Urothelium cell line (cell line): Measurements from ENCODE around the gene SLC35A3.
A peak's percentile ranks its signal among the peaks of the same experiment; 100 is the strongest.
"Not testable (repeated sequence)": the region's sequence is repeated elsewhere in the genome, so short reads cannot be mapped to it uniquely, and the experiment has no call there.

Experiments used
- DNase-seq: peaks from one replicate; pipeline ENCODE4 v3.0.0; 2011; ENCODE audit warnings: low spot score, mixed read lengths
- FAIRE-seq: peaks from 2 replicates; lab custom pipeline; 2011; peaks lifted over from hg19 to GRCh38; lab: Jason Lieb, UNC

The SLC35A3 gene

DNA sequence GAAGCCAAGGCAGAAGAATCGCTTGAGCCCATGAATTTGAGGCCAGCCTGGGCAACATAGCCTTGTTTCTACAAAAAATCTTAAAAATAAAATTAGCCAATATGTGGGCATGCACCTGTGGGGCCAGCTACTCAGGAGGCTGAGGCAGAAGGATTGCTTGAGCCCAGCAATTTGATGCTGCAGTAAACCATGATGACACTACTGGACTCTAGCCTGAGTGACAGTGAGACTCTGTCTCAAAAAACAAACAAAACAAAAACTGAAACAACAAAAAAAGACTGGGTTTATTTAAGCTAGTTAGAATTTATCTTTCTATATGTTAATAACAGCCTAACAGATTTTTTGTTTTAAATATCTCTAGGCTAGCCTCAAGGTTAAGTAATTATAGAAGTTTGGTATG, 57.4 kb downstream of the SLC35A3 start:
- DNase-seq (no peak), FAIRE-seq (no peak)

DNA sequence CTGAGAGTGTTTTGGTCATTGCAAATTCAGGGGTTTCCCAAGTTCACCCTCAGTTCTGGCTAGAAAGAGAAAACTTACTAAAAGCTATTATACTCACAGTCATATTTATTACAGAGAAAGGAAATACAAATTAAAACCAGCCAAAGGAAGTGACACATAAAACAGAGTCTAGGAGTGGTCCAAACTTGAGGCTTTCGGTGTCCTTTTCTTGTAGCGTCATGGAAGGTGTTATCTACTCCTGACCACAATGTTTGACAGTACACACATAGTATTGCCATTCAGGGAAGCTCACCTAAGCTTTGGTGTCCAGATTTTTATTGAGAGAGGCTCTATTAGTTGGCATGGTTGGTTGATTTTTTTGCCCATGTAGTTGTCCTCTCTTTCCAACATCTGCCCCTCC, 59.0 kb downstream of the SLC35A3 start:
- FAIRE-seq (no peak), DNase-seq (no peak)

DNA sequence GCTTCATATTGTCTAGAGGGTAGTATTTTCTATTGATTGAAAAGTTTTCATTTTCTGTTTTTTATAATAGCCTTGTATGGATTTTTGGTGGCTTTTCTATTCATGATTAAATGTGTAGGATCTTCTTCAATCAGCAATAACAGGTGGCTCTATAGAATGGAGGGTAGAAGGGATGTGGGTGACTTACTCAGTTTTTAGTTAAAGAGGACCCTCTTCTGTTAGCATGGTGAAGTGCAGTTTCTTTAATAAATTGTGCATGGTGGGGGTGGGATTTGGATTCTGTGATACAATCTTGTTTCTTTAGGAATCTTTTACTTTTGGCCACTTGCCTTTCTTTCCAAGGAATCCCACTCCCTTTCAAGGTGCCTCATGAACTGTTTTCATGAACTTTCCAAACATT, 64.7 kb downstream of the SLC35A3 start:
- DNase-seq, result peak; percentile 9
- FAIRE-seq, result no peak

DNA sequence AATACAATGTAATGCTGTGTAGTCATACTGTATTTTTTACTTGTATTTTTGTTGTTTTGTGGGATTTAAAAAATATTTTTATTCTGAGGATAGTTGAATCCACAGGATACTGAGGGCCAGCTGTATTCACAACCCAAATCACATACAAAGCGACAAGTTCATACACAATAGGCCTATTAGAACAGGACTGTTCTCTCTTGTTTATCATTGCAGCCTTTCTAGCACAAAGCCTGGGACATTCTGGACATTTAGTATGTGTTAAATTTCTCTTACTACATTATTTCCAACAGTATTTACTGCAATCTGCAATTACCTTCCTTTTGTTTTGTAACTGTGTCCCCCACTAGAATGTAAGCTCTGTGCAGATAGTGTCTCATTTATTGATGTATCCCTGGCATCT, 65.4 kb downstream of the SLC35A3 start:
- DNase-seq (no peak), FAIRE-seq (no peak)

DNA sequence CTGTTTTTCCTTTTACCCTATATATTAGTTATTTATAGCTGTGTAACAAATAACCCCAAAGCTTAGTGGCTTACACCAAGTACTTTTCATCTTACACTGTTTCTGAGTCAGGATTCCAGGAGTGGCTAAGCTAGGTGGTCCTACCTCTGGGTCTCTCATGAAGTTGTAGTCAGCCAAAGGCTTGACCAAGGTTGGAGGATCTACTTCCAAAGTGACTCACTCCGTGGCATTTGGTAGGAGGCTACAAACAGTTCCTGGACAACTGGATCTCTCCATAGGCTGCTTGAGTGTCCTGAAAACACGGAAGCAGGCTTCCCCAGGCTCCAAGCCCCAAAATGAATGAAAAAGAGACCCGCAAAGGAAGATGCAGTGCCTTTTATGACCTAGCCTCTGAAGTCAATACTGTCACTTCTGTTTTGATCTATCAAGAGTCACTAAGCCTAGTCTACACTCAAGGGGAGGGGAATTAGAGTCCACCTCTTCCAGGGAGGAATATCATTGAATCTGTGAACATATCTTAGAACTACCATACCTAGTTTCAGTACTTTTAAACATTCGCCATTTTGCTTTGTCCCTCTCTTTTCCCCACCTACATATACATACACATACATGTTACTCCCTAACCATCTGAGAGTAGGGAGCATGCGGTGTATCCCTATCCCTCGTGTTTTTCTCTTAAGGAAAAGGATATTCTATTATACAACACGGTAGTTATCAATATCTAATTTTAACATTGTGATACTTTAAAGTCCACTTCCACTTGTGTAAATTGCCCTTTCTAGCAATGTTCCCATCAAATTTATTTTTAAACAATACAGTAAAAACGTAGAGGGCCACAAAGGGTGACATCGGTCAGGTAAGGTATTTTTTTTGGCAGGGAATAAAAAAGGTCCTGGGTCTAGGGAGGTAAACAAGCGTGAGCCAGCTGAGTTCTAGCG, 67.2 kb downstream of the SLC35A3 start:
- FAIRE-seq, result no peak
- DNase-seq, result peak; percentile 20

DNA sequence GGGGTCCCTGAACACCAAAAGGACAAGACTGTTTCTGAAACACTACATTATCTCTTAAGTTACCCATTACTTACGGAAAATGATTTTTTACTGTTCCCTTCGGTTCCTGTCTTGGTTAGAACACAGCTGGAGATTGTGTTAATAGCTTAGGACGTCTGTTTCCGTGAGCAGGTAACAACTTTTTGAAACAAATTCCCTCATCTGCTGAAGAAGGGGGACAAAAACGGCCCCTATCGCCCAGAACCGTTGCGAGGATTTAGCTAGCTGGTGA, 67.8 kb downstream of the SLC35A3 start:
- DNase-seq, result peak; percentile 6
- no peak for FAIRE-seq

DNA sequence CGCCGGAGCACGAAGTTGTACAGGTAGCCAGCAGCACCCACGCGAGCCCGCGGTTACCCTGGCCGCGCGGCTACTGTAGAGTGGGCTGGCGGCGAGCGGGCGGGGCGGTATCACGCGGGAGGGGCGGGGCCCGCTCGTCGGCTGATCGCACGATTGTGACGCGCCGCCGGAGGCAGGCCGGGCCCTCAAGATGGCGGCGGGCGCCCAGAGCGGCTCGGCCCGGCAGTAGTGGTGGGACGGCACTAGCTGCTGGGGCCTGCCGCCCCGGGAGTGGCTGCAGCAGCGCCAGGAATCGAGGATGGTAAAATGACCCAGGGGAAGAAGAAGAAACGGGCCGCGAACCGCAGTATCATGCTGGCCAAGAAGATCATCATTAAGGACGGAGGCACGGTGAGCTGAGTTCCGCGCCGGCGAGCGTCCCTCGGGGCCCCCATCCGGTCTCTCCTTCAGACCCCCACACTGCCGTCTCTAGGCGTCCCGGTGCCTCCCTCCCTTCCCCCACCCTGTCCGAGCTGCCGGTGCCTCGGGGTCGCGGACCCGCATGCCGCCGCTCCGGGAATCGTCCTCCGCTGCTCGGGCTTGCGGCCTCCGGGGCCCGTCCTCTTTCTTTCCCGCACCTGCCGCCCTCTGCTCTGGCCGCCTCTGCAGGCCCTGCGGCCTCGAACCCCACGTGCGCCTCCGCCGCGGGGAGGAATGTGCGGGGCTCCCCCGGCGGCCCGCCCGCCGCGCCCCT, 68.3 kb downstream of the SLC35A3 start:
- DNase-seq (peak; percentile 93), FAIRE-seq (peak; percentile 86)

DNA sequence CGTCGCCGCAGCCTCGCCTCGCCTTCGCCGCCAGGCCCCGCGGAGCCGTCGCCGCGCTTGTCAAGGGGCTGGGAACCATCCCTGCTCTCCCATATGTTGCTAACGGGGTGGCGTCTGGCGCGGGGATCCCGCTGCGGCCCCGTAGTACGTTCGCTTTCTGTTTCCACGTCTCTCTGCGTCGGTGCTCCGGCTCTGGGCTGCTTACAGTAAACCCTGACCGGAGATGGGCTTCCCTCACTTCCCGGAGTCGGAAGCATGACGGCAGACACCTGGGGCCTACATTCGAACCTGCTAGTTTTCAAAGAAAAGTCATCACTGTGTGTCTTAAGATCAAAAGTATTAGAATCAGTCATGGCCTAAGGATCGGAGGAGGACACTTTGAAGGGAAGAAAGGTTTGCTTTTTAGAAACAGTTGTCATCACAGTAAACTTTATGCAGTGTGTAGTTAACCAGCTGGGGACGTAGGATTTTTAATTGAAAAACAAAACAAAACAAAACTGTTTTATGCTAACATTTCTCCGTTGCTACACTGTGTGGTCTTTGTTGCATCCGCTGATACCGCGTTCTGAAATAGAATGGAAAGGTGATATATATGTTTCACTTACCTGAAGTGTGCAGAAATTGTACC, 69.0 kb downstream of the SLC35A3 start:
- FAIRE-seq (no peak), DNase-seq (no peak)

DNA sequence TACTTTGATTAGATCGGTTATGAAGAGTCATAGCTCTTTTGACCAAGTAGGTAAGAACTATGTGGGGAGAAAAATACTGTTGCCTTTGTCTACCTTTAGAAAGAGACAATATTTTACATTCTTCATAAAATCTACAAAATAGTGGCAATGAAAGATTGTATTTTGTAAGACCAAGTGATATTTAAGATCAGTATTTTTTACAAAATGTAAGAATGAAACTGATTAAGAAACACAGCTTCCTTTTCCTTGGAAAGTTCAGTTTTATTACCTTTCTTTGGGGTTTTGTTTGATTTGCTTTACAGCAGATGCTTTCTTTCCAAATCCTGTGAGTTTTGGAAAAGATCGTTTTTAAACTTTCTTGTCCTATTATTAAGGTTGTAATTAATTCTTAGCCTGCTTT, 69.8 kb downstream of the SLC35A3 start:
- FAIRE-seq (no peak), DNase-seq (no peak)

DNA sequence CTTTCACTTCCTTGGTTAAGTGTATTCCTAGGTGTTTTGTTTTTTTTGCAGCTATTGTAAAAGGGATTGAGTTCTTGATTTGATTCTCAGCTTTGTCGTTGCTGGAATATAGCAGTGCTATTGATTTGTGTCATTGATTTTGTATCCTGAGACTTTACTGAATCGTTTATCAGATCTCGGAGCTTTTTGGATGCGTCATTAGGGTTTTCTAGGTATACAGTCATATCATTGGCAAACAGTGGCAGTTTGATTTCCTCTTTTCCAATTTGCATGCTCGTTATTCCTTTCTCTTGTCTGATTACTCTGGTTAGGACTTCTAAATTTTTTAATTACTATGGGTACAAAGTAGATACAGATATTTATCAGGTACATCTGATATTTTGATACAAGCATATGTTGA, 75.4 kb downstream of the SLC35A3 start:
- FAIRE-seq (no peak), DNase-seq (no peak)

DNA sequence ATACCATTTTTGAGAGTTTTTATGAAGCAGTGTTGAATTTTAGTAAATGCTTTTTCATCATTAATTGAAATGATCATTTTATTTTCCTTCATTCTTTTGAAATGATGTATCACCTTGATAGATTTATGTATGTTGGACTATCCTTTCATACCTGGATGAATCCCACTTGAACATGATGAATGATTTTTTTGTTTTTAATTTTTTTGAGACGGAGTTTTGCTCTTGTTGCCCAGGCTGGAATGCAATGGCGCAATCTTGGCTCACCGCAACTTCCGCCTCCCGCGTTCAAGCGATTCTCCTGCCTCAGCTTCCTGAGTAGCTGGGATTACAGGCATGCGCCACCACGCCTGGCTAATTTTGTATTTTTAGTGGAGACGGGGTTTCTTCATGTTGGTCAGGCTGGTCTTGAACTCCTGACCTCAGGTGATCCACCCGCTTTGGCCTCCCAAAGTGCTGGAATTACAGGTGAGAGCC, 77.5 kb downstream of the SLC35A3 start:
- not testable (repeated sequence) for FAIRE-seq, DNase-seq

DNA sequence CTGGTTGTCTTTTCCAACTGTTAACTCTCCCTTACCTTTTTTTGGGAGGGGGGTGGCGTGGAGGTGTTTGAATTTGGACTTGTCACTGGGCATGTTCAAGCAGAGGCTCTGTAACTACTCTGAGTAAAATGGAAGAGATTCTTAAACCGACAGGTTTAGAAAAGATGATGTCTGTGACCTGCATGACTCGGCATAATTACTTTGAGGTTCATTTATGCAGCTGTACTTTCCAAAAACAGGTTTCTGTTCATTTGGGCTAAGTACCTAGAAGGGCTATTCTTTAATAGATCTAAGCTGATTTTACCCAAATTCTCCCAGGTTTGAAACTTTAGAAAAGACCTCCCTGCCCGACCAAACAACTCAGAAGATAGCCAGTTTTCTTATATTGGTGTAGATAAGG, 80.3 kb downstream of the SLC35A3 start:
- FAIRE-seq (no peak), DNase-seq (no peak)

DNA sequence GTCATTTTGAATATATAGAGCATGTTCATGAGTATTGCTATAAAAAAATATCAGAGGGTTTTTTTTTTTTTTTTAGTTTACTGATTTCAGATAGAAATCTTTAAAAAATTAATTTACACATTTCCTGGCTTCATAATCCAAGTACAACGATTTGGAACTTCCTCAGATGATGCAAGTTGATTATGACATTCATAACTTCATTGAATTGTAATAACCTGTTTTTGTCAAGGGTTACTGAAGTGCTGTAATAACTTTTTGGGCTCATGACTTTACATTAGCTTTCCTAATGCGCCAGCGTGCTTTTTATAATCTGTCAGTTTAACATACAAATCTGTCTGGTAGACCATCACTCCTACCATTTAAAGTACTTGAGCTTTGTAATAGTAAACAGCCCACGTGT, 81.6 kb downstream of the SLC35A3 start:
- no peak for FAIRE-seq
- DNase-seq, result no peak

DNA sequence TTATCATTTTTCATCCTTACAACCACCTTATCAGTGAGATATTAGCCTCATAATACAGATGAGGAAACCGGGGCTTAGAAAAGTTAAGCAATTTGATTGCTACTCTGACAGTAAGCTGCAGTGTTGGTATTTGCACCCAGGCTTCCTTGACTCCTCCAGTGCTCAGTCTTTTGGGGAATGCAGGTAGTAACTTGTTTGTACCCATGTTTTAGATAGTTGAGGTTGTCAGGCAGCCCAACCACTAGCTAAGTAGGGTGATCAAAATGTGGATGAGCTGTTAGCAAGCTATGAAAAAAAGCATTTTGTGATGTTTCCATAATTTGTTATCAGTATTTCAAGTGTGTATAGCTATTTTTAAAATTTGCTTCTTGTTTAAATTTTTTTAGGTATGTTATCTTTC, 82.1 kb downstream of the SLC35A3 start:
- FAIRE-seq (no peak), DNase-seq (no peak)

DNA sequence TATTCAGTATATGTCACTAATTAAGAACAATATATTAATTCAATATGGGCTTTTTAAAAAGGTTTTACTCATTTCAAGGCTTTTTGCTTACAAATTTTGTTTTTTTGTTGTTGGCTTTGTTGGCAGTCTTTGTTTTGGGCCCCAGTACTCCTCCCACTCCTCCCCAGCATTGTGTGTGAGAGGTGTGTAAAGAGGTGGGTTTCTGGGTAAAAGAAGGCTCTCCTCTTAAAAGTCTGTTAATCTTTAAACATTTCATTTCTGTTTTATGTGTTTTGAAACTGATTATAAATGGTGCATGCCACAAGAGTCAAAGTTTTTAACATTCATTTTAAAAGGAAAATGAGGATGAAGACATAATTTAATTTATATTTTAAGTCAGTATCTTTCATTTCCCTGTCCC, 83.3 kb downstream of the SLC35A3 start:
- no peak for FAIRE-seq
- DNase-seq, result no peak

DNA sequence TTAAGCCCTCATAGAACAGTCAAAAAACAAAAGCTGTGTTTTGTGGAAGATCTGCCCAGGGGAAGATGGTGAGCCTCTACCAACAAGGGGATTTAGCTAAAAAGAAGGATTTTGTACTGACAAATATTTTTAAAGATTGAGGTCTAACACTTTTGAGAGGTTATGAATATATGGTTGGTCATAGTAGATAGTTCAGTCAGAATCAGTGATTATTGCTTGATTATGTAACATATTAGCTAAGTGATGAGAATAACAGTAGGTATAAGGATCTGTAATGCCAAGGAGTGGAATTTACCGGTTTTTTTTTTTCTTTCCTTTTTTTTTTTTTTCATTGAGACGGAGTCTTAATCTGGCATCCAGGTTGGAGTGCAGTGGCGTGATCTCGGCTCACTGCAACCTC, 83.9 kb downstream of the SLC35A3 start:
- FAIRE-seq, result no peak
- no peak for DNase-seq

DNA sequence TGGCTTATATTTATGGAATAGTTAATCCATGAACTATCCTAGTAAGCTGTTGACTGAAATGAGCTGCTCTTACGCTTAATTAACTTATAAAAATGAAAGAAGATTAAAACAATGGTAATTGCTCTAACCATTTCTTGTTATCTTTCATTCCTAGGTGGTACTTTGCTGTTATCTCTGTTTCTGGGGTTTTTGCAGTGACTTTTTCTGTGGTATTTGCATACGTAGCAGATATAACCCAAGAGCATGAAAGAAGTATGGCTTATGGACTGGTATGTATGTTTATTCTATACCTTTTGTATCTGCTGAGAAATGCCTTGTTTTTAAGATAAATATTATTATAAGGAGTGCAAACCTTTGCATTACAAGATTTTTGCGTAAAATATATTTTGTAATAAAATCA, 91.9 kb downstream of the SLC35A3 start:
- no peak for FAIRE-seq

DNA sequence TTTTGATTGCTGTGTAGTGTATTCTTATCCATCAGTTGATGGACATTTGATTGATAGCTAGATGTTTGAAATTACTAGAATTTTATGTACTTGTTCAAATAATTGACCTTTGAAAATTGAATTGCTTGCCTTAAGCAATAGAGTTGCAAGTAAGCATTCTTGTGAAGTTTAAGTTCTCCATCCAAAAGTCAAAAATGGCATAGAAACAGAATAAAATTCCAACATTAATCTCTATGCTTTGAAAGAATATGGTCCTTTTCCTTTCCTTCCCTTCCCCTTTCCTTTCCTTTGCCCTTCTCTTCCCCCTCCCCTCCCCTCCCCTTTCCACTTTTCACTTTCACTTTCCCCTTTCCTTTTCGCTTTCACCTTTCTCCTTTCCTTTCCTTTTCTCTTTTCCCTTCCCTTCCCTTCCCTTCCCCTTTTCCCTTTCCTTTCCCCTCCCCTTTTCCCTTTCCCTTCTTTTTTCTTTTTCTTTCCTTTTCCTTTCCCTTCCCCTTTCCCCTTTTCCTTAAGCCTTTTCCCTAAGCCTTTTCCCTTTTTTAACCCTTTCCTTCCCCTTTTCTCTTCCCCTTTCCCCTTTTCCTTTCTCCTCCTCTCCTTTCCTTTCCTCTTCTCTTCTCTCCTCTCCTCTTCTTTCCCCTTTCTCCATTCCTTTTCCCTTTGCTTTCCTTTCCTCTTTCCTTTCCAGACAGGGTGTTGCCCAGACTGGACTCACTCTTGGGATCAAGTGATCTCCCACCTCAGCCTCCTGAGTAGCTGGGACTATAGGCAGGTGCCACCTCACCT, 95.6 kb downstream of the SLC35A3 start:
- FAIRE-seq, result no peak
- no peak for DNase-seq

More for the DNA sequence above, 91.9 kb downstream of the SLC35A3 start:
- no peak for DNase-seq

DNA sequence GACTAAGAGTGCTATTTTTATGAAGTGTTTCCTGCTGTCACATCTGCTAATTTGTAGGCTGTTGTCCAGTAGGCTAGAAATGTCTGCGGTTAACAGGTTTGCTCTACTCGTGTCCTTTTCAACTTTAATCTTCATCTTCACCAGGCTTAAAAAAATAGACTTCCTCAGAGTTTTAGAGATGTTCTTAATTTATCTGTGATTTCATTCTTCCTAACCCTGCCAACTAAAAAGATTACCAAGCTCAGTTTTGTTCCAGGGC, 96.1 kb downstream of the SLC35A3 start:
- DNase-seq (no peak), FAIRE-seq (no peak)

DNA sequence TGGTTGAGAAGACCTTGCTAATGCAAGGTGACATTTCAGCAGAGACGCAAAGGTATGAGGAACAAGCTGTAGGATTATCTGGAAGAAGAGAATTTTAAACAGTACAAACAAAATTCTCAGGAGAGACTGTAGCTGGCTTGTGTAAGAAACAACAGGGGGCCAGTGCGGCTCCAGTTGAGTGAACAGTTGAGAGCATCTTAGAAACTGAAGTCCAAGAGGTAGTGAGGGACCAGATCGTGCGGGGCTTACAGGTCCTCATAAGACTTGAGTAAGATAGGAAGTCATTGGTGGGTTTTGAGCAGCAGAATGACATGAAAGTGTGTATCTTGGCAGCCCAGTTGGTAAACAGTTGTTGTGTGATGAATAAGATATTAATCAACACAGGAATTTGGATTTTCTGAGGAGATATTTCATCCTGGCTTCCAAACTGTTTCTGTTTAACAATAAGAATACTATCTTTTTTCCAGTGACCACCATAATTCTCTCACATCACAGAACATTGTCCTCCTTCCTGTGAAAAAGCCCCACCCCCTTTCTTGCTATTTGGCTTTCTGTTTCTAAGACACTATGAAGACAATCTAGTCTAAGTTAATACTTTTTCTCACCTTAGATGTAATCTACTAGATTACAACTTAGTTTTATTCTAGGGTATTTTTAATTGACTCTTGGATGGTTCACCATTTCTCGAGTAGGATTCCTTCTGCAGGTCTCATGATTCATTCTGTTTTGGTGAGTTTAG, 100.6 kb downstream of the SLC35A3 start:
- FAIRE-seq, result no peak

DNA sequence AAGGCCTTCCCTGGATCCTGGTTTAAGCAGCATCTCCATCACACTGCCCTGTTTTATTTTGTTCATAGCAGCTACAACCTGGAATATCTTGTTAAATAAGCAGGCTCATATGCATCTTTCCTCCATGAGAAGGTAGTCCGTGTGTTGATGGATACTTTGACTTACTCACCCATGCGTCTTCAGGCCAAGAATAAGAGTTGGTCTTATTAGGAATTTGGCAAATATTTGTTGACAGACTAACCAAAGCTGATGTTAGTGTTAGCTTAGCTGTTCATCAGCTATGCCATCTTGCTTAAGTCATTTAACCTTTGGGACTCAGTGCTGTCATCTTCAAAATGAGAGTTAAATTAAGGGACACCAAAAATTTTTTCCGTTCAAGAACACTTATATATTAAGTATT, 103.7 kb downstream of the SLC35A3 start:
- no peak for FAIRE-seq
- no peak for DNase-seq

More for the DNA sequence above, 100.6 kb downstream of the SLC35A3 start:
- no peak for DNase-seq
